IPS-18a (cell line): ENCODE measurements around the gene DEGS1.

Experiments used
- H3K27ac ChIP-seq: one replicate; pipeline ENCODE4 v1.5.1; 2013; ENCODE audit warnings: low read length
- H3K27me3 ChIP-seq: one replicate; pipeline ENCODE4 v1.6.1; 2013; ENCODE audit warnings: mild to moderate bottlenecking, low read length; ENCODE audit not compliant: control insufficient read depth, insufficient read depth
- H3K36me3 ChIP-seq: one replicate; pipeline ENCODE4 v1.6.1; 2013; ENCODE audit warnings: low read depth, low read length; ENCODE audit not compliant: control insufficient read depth
- H3K4me1 ChIP-seq: one replicate; pipeline ENCODE4 v1.6.1; 2013; ENCODE audit warnings: low read depth, low read length; ENCODE audit not compliant: control insufficient read depth
- H3K4me3 ChIP-seq: one replicate; pipeline ENCODE4 v1.5.1; 2013; ENCODE audit warnings: low read length
- H3K9ac ChIP-seq: one replicate; pipeline ENCODE4 v1.6.1; 2013; ENCODE audit warnings: mild to moderate bottlenecking, low read length, moderate library complexity
- H3K9me3 ChIP-seq: one replicate; pipeline ENCODE4 v1.6.1; 2013; ENCODE audit warnings: low read depth, low read length; ENCODE audit not compliant: control insufficient read depth

DEGS1 gene

GRCh38 chr1:224219612-224220059 is 36.6 kb downstream of the DEGS1 start:
- no peaks in the 10 kb centered on the region for H3K36me3 ChIP-seq
- peaks cover 15% of the 10 kb centered on the region for H3K4me1 ChIP-seq
- H3K9ac ChIP-seq, result no peak overlapping the region
- H3K27ac ChIP-seq, result no peak overlapping the region
- no peak overlapping the region for H3K4me3 ChIP-seq
- H3K27me3 ChIP-seq, result no peaks in the 10 kb centered on the region
- no peaks in the 10 kb centered on the region for H3K9me3 ChIP-seq

- Histone ChIP-seq H3K27me3 (no peaks in the 10 kb centered on the region), H3K27ac (no peak overlapping the region), H3K9ac (no peak overlapping the region), H3K9me3 (no peaks in the 10 kb centered on the region), H3K4me1 (peaks cover 15% of the 10 kb centered on the region), H3K4me3 (no peak overlapping the region), H3K36me3 (peaks cover 7% of the 10 kb centered on the region)
Observed at GRCh38 chr1:224223819-224224714, 41.0 kb downstream of the DEGS1 start.

- H3K27me3 ChIP-seq, result no peaks in the 10 kb centered on the region
- no peaks in the 10 kb centered on the region for H3K9me3 ChIP-seq
- peaks cover 15% of the 10 kb centered on the region for H3K4me1 ChIP-seq
- H3K4me3 ChIP-seq, result no peak overlapping the region
- H3K9ac ChIP-seq, result no peak overlapping the region
- no peak overlapping the region for H3K27ac ChIP-seq
- H3K36me3 ChIP-seq, result peaks cover 18% of the 10 kb centered on the region
Observed at GRCh38 chr1:224226849-224227502, 43.9 kb downstream of the DEGS1 start.

GRCh38 chr1:224234017-224234416 is 51.0 kb downstream of the DEGS1 start:
- H3K9me3 ChIP-seq, result no peaks in the 10 kb centered on the region
- H3K36me3 ChIP-seq, result peaks cover 12% of the 10 kb centered on the region
- no peak overlapping the region for H3K4me3 ChIP-seq
- peaks cover 28% of the 10 kb centered on the region for H3K4me1 ChIP-seq
- no peaks in the 10 kb centered on the region for H3K27me3 ChIP-seq
- no peak overlapping the region for H3K9ac ChIP-seq
- no peak overlapping the region for H3K27ac ChIP-seq

GRCh38 chr1:224235813-224236493 is 52.9 kb downstream of the DEGS1 start:
- Histone ChIP-seq H3K9ac (no peak overlapping the region), H3K36me3 (peaks cover 4% of the 10 kb centered on the region)

GRCh38 chr1:224237119-224237881 is 54.3 kb downstream of the DEGS1 start:
- Histone ChIP-seq H3K4me1 (peaks cover 36% of the 10 kb centered on the region), H3K36me3 (no peaks in the 10 kb centered on the region), H3K27ac (no peak overlapping the region), H3K9me3 (no peaks in the 10 kb centered on the region), H3K9ac (no peak overlapping the region), H3K4me3 (no peak overlapping the region), H3K27me3 (no peaks in the 10 kb centered on the region)

More at GRCh38 chr1:224235813-224236493, 52.9 kb downstream of the DEGS1 start:
- Histone ChIP-seq H3K9me3 (no peaks in the 10 kb centered on the region), H3K4me1 (peaks cover 35% of the 10 kb centered on the region), H3K4me3 (peak overlapping the region; percentile 3), H3K27me3 (no peaks in the 10 kb centered on the region), H3K27ac (no peak overlapping the region)

- Histone ChIP-seq H3K36me3 (no peaks in the 10 kb centered on the region), H3K9me3 (no peaks in the 10 kb centered on the region), H3K9ac (no peak overlapping the region), H3K27me3 (no peaks in the 10 kb centered on the region), H3K4me3 (no peak overlapping the region), H3K4me1 (peaks cover 36% of the 10 kb centered on the region), H3K27ac (no peak overlapping the region)
Observed at GRCh38 chr1:224238212-224238611, 55.2 kb downstream of the DEGS1 start.

GRCh38 chr1:224238756-224239155 is 55.7 kb downstream of the DEGS1 start:
- Histone ChIP-seq H3K4me1 (peaks cover 36% of the 10 kb centered on the region), H3K4me3 (no peak overlapping the region), H3K27ac (no peak overlapping the region), H3K36me3 (no peaks in the 10 kb centered on the region), H3K27me3 (no peaks in the 10 kb centered on the region), H3K9ac (no peak overlapping the region), H3K9me3 (no peaks in the 10 kb centered on the region)
